IMR-90 (cell line): Measurements from ENCODE around the gene SLC9A3. TPM values are rescaled to one million over a fixed set of nuclear protein-coding genes. Genes with fewer than 3 reads are reported as not detected.
A peak's percentile ranks its signal among the peaks of the same experiment; 100 is the strongest.

Source experiments
- ATAC-seq: fragments of 200-7000 bp; cut with Tn5 transposase; 2 replicates; pipeline ENCODE4 v1.9.1; 2020; ENCODE audit warnings: low read depth, mild to moderate bottlenecking, moderate library complexity
- BruUV-seq: library from RNA; stranded (reverse); fragments of 400-500 nt; replicated peaks from 2 replicates; lab custom pipeline; 2021; lab: Mats Ljungman, UMichigan
- CTCF ChIA-PET: fragments of 300-600 bp; formaldehyde crosslinking; extraction: SDS; loops from one replicate; lab custom pipeline; 2021; ENCODE audit warnings: antibody characterized with exemption; lab: Yijun Ruan, JAX
- POLR2A ChIA-PET: fragments of 300-600 bp; sonication (Branson Sonifier 250); formaldehyde crosslinking; loops from one replicate; lab custom pipeline; 2022; ENCODE audit warnings: antibody characterized with exemption; ENCODE audit not compliant: unreplicated experiment; lab: Charles Lee
- DNase-seq: peaks from one replicate; pipeline ENCODE4 v3.0.0; 2013
- H2AFZ ChIP-seq: replicated peaks from 2 replicates; pipeline ENCODE3; 2013; ENCODE audit warnings: low read length, mild to moderate bottlenecking; ENCODE audit not compliant: poor library complexity
- H2AK5ac ChIP-seq: 2 replicates; pipeline ENCODE4 v1.6.1; 2013; ENCODE audit warnings: low read depth, low read length, inconsistent platforms
- H2AK9ac ChIP-seq: replicated peaks from 2 replicates; pipeline ENCODE3; 2013; ENCODE audit warnings: mild to moderate bottlenecking, low read depth, low read length, moderate library complexity; ENCODE audit not compliant: poor library complexity
- H2BK120ac ChIP-seq: 2 replicates; pipeline ENCODE4 v1.6.1; 2013; ENCODE audit warnings: low read depth, low read length, inconsistent platforms
- H2BK15ac ChIP-seq: 3 replicates; pipeline ENCODE4 v1.6.1; 2013; ENCODE audit warnings: low read depth, low read length, inconsistent platforms
- H2BK20ac ChIP-seq: 2 replicates; pipeline ENCODE4 v1.6.1; 2013; ENCODE audit warnings: low read depth, mild to moderate bottlenecking, inconsistent platforms, low read length, moderate library complexity
- H2BK5ac ChIP-seq: 2 replicates; pipeline ENCODE4 v1.6.1; 2013; ENCODE audit warnings: mild to moderate bottlenecking, low read depth, low read length, inconsistent platforms; ENCODE audit not compliant: poor library complexity, severe bottlenecking
- H3K14ac ChIP-seq: replicated peaks from 2 replicates; pipeline ENCODE4 v1.6.1; 2013; ENCODE audit warnings: low read depth, low read length, inconsistent platforms
- H3K18ac ChIP-seq: 2 replicates; pipeline ENCODE4 v1.6.1; 2013; ENCODE audit warnings: low read depth, low read length, control low read depth
- H3K23ac ChIP-seq: 2 replicates; pipeline ENCODE4 v1.6.1; 2013; ENCODE audit warnings: low read depth, low read length, inconsistent platforms
- H3K27ac ChIP-seq: 2 replicates; pipeline ENCODE4 v1.5.1; 2013; ENCODE audit warnings: mild to moderate bottlenecking, control low read depth, low read length; ENCODE audit not compliant: insufficient read depth
- H3K27me3 ChIP-seq: 2 replicates; pipeline ENCODE4 v1.6.1; 2013; ENCODE audit warnings: low read length; ENCODE audit not compliant: control insufficient read depth, insufficient read depth
- H3K36me3 ChIP-seq: 2 replicates; pipeline ENCODE4 v1.6.1; 2013; ENCODE audit warnings: low read length, mixed read lengths; ENCODE audit not compliant: control insufficient read depth, insufficient read depth
- H3K4ac ChIP-seq: 2 replicates; pipeline ENCODE4 v1.6.1; 2013; ENCODE audit warnings: low read depth, low read length, inconsistent platforms
- H3K4me1 ChIP-seq: 2 replicates; pipeline ENCODE4 v1.6.1; 2013; ENCODE audit warnings: low read length, mixed read lengths; ENCODE audit not compliant: control insufficient read depth, insufficient read depth
- H3K4me2 ChIP-seq: 2 replicates; pipeline ENCODE4 v1.6.1; 2013; ENCODE audit warnings: low read depth, mild to moderate bottlenecking, control low read depth, low read length, moderate library complexity
- H3K4me3 ChIP-seq: 2 replicates; pipeline ENCODE4 v1.5.1; 2013; ENCODE audit warnings: low read depth, mild to moderate bottlenecking, control low read depth, low read length, moderate library complexity; ENCODE audit not compliant: insufficient read depth
- H3K56ac ChIP-seq: 2 replicates; pipeline ENCODE4 v1.6.1; 2013; ENCODE audit warnings: low read length, inconsistent platforms; ENCODE audit not compliant: insufficient read depth; ENCODE audit errors: extremely low read depth
- H3K79me1 ChIP-seq, 2 experiments: 2 replicates each; pipeline ENCODE4 v1.6.1; 2013; ENCODE audit warnings: low read length in 2 of 2, inconsistent platforms in 1 of 2, low read depth in 1 of 2
- H3K9ac ChIP-seq: 2 replicates; pipeline ENCODE4 v1.6.1; 2013; ENCODE audit warnings: low read depth, low read length, control low read depth
- H3K9me1 ChIP-seq: 2 replicates; pipeline ENCODE4 v1.6.1; 2013; ENCODE audit warnings: low read length, inconsistent platforms; ENCODE audit not compliant: insufficient read depth
- H3K9me3 ChIP-seq: 2 replicates; pipeline ENCODE4 v1.6.1; 2013; ENCODE audit warnings: low read length; ENCODE audit not compliant: control insufficient read depth, insufficient read depth
- H4K20me1 ChIP-seq: 2 replicates; pipeline ENCODE4 v1.6.1; 2013; ENCODE audit warnings: low read length, inconsistent platforms; ENCODE audit not compliant: insufficient read depth
- H4K5ac ChIP-seq: 2 replicates; pipeline ENCODE4 v1.6.1; 2013; ENCODE audit warnings: mild to moderate bottlenecking, low read depth, low read length, control low read depth
- H4K8ac ChIP-seq, 2 experiments: 2 replicates each; pipeline ENCODE4 v1.6.1; 2013; ENCODE audit warnings: low read depth in 2 of 2, low read length in 2 of 2, control low read depth in 1 of 2, inconsistent platforms in 1 of 2
- H4K91ac ChIP-seq: 2 replicates; pipeline ENCODE4 v1.6.1; 2013; ENCODE audit warnings: low read depth, low read length, inconsistent platforms; ENCODE audit not compliant: insufficient read depth
- CEBPB ChIP-seq: IDR thresholded peaks from 2 replicates; pipeline ENCODE4 v1.6.1; 2012; ENCODE audit warnings: low read depth, low read length, improper control_type of control experiment
- RCOR1 ChIP-seq: IDR thresholded peaks from 2 replicates; pipeline ENCODE4 v1.6.1; 2012; ENCODE audit warnings: mild to moderate bottlenecking, low read length, improper control_type of control experiment; ENCODE audit not compliant: insufficient replicate concordance
- WGBS, 2 experiments: methylation state at CpG; one replicate each; pipeline versions ENCODE4 v1.1.5 to v1.1.7; 2013; ENCODE audit warnings: missing lambda C conversion rate in 2 of 2; ENCODE audit not compliant: insufficient read length in 1 of 2; ENCODE audit errors: extremely low coverage in 2 of 2; 5-methylcytosine and 5-hydroxymethylcytosine counted together
- dilution Hi-C: fragments of 300-500 bp; cut with HindIII; formaldehyde crosslinking; loops from one replicate; pipeline ENCODE4 v1.14.3; 2018; ENCODE audit warnings: low sequenced_read_pairs; ENCODE audit not compliant: unreplicated experiment
- in situ Hi-C: fragments of 300-500 bp; cut with MboI; formaldehyde crosslinking; loops from 3 replicates; pipeline ENCODE4 v1.14.3; 2019; ENCODE audit warnings: low sequenced_read_pairs, inconsistent platforms, mixed read lengths
- intact Hi-C: fragments of 100-400 bp; cut with micrococcal nuclease; formaldehyde crosslinking; loops from 2 replicates; pipeline ENCODE4 v1.10.0; 2022
- polyA plus RNA-seq, 3 experiments: library from polyadenylated mRNA; depleted of rRNA; stranded (reverse); fragments of >200 nt; gene quantifications; 2 replicates each; pipeline ENCODE4 v1.2.3, GENCODE V29; 2012; ENCODE audit warnings: low replicate concordance in 1 of 3
- total RNA-seq: library from RNA; depleted of rRNA; stranded (reverse); fragments of >200 nt; gene quantifications from 2 replicates; pipeline ENCODE4 v1.2.3, GENCODE V29; 2012

Gene SLC9A3
- total and polyA plus RNA-seq, 2 of the 4 experiments (the other 2 are of a cell fraction): 0.72 to 1.5 TPM

DNA sequence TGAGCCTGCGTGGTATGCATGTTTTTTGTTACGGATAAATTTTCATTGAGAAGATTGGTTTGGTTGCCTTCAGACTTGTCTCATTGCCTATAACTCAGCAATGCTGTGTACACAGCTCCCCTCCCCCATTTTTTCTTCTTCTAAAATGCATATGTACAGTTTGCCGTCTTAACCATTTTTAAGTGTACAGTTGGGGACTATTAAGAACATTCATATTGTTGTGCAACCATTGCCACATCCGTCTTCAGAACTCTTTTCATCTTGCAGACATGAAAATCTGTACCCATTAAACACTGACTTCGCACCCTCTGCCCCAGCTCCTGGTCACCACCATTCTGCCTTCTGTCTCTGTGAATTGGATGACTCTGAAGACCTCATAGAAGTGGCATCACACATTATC, 75.1 kb downstream of the SLC9A3 start:
- H2AK5ac ChIP-seq: no peak overlapping the region
- no peak overlapping the region for H3K23ac ChIP-seq
- no peak overlapping the region for H4K5ac ChIP-seq
- H3K79me1 ChIP-seq: peaks cover 39 to 73% of the 10 kb centered on the region in 2 experiments
- no peak overlapping the region for H3K4me3 ChIP-seq
- no CpG with 5 or more reads among the region's 5 CpGs for WGBS, 2 experiments
- no peak overlapping the region for H3K4me2 ChIP-seq
- intact Hi-C loops (no loop called here), in situ Hi-C loops (no loop called here), dilution Hi-C loops (no loop called here)
- H3K4me1 ChIP-seq: peaks cover 6% of the 10 kb centered on the region; the same call in 1 of the 2 replicates
- no peak overlapping the region for H3K9ac ChIP-seq
- H2BK120ac ChIP-seq: no peak overlapping the region
- H4K91ac ChIP-seq: no peak overlapping the region
- peaks cover 57% of the 10 kb centered on the region for H3K36me3 ChIP-seq
- H3K9me1 ChIP-seq: peaks cover 13% of the 10 kb centered on the region; the same call in 1 of the 2 replicates
- no peak overlapping the region for H2BK15ac ChIP-seq
- H4K8ac ChIP-seq: no peak overlapping the region
- ChIA-PET CTCF (no interaction called here), POLR2A (no interaction called here)
- H3K14ac ChIP-seq: no peak overlapping the region
- H2BK5ac ChIP-seq: no peak overlapping the region
- no peaks in the 10 kb centered on the region for H3K27me3 ChIP-seq
- H3K4ac ChIP-seq: no peak overlapping the region
- no peak overlapping the region for H2BK20ac ChIP-seq
- H2AK9ac ChIP-seq: no peak overlapping the region
- H3K9me3 ChIP-seq: peaks cover 7% of the 10 kb centered on the region
- peaks cover 16% of the 10 kb centered on the region for H4K20me1 ChIP-seq
- no peak overlapping the region for H3K18ac ChIP-seq
- H3K56ac ChIP-seq: no peak overlapping the region
- ATAC-seq (no peak), DNase-seq (no peak)
- no peak overlapping the region for H2AFZ ChIP-seq
- BruUV-seq: no TSS peak
- TF ChIP-seq RCOR1: no peak
- TF ChIP-seq CEBPB: 0 out of 2 replicates have a peak, but pooled peaks have one; percentile 16
- no peak overlapping the region for H3K27ac ChIP-seq
